Retinal pigment epithelial cell (primary cell): ENCODE measurements around the gene RPL14.

ENCODE experiments used
- DNase-seq: peaks from one replicate; pipeline ENCODE4 v3.0.0-alpha.2; 2010; ENCODE audit warnings: low read depth
- H3K4me3 ChIP-seq: 2 replicates; pipeline ENCODE4 v1.5.1; 2011; ENCODE audit warnings: mild to moderate bottlenecking, low read length, control low read depth, moderate library complexity
- TF ChIP-seq, protein P1 (sequence below): conservative IDR thresholded peaks from 2 replicates; pipeline ENCODE4 v1.5.1; 2011; ENCODE audit warnings: low read depth, low read length, control low read depth, inconsistent platforms

Gene RPL14

DNA sequence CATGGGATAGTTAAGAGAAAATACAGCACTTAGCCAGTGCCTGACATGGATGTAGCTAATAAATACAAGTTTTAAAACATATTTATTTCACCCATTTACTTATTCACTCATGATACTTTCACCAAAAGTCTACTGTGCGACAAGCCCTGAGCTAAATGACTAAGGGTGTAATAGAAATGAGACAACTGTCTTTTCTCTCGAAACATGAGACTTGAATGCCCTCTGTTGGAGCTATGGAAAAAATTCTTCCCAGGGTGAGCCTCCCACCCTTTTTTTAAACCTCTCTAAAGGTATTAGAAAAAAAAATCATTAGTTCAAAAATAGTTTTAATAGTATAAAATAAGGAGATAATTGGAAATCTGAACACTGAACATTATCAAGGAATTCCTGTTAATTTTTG, 24.3 kb upstream of the RPL14 start:
- TF ChIP-seq, protein P1, sequence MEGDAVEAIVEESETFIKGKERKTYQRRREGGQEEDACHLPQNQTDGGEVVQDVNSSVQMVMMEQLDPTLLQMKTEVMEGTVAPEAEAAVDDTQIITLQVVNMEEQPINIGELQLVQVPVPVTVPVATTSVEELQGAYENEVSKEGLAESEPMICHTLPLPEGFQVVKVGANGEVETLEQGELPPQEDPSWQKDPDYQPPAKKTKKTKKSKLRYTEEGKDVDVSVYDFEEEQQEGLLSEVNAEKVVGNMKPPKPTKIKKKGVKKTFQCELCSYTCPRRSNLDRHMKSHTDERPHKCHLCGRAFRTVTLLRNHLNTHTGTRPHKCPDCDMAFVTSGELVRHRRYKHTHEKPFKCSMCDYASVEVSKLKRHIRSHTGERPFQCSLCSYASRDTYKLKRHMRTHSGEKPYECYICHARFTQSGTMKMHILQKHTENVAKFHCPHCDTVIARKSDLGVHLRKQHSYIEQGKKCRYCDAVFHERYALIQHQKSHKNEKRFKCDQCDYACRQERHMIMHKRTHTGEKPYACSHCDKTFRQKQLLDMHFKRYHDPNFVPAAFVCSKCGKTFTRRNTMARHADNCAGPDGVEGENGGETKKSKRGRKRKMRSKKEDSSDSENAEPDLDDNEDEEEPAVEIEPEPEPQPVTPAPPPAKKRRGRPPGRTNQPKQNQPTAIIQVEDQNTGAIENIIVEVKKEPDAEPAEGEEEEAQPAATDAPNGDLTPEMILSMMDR = no peak
- H3K4me3 ChIP-seq = no peak overlapping the region
- DNase-seq = no peak

DNA sequence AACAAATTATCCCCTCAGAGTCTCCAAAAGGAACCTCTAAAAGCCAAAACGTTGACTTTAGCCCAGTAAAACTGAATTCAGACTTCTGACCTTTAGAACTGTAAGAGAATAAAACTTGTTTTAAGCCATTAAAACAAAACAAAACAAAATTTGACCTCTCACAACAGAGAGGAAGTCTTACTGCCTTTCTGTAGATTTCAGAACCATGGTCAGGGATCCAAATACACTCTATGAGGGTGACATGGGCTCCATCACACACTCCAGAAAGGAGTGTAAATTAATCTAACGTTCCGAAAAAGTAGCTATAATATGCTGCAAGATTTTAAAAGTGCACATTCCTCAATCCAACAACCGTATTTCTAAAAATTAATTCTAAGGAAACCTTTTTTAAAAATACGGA, 19.2 kb upstream of the RPL14 start:
- no peak for DNase-seq
- TF ChIP-seq, protein P1 = no peak
- H3K4me3 ChIP-seq = no peak overlapping the region

DNA sequence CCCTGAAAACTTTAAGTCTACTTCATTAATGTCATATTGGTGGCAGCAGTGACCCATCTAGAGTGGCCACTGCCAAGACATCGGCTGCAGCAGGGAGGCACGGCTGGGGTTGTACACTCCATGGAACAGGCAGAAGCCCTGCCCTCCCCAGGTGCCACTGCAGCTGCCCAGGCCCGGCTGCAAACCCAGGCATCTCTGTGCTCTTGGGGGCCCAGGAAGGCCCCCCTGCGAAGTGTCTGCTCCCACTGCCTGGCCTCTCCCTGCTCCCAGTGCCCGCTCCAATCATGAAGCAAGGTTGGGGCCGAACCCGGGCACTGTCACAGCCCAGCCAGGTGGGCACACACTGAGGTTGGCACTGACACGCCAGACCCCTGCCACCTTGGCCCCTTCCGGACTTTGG, 12.1 kb upstream of the RPL14 start:
- H3K4me3 ChIP-seq = no peak overlapping the region
- TF ChIP-seq, protein P1 = no peak
- DNase-seq = no peak

DNA sequence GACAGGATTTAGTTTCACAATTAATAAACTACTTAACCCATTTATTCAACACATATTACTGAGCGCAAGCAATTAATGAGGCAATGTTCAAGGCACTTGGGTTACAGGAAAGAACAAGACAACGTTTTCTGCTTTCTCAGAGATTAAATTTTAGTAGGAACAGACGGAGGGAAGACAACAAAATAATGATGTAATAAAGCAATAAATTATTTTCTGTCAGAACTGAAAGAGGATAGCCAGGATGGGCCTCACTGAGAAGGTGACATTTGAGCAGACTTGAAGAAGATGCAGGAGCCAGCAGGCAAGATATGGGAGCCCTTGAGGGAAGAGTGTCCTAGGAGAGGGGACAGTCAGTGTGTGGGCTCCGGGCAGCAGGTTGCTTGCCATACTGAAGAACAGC, 11.3 kb upstream of the RPL14 start:
- H3K4me3 ChIP-seq = no peak overlapping the region
- TF ChIP-seq, protein P1 = no peak
- DNase-seq = no peak

DNA sequence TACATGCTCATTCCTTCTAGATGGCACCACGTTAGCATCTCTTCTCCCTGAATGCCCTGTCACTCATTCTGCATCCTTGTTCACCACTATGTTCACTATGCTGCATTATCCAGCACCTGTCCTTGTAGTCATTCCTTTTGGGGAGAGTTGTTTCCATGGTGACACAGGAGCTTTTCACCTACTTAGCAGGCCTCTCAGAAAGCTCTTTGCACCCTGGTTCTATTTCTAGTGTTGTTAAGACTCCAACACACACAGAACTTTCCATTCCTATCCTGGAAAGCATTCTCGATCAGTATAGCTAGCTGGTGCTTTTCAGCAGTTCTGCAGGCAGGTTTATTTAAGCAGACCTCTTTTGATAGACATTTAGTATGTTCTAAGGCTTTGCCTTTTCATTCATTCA, 6.7 kb upstream of the RPL14 start:
- TF ChIP-seq, protein P1 = no peak
- no peak overlapping the region for H3K4me3 ChIP-seq
- no peak for DNase-seq

DNA sequence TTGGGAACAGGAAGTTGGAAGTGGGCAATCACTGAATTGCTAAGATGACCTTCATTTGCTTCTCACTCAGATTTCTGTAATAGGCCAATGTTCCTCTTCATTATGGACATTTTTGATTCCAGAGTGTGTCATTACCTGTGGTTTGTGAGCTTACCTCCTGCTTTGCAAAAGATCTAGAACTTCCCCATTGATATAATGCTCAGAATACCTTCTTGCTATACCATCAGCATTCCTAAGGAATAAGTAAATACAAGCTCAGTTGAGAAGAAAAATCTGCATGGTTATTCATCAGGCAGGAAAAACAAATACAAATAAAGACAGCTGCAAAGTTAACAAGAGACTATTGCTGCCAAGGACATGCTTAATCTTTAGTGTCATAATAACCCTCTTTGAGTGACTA, 5.6 kb upstream of the RPL14 start:
- H3K4me3 ChIP-seq = no peak overlapping the region
- no peak for DNase-seq
- TF ChIP-seq, protein P1 = no peak

DNA sequence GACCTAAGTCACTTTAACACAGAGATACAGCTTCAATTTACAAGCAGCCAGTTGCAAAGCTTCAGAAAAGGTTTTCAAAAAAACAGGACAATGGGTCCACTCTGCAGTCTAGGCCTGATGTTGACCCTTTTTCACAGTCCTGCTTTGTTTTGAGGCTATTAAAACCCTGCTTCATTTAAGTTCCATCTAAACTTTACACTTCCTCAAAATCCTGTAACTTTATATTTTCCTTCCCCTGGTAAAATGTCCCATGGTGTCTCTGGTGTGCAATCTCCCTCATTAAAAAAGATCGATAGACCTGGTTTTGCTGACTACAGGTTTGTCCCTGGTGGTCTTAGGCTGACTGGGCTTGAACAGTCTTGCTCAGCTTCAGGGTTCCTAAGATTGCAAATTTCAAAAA, 5.1 kb upstream of the RPL14 start:
- H3K4me3 ChIP-seq = peak overlapping the region; percentile 92
- DNase-seq = no peak
- TF ChIP-seq, protein P1 = no peak
